ENCODE measurements around the gene SPIN4. TPM values are rescaled to one million over a fixed set of nuclear protein-coding genes. Genes with fewer than 3 reads are reported as not detected.
"Not testable (repeated sequence)": the region's sequence is repeated elsewhere in the genome, so short reads cannot be mapped to it uniquely, and the experiment has no call there.

SPIN4 gene
- total RNA-seq, 1 experiment from 2014 or later, result 23.3 TPM

DNA sequence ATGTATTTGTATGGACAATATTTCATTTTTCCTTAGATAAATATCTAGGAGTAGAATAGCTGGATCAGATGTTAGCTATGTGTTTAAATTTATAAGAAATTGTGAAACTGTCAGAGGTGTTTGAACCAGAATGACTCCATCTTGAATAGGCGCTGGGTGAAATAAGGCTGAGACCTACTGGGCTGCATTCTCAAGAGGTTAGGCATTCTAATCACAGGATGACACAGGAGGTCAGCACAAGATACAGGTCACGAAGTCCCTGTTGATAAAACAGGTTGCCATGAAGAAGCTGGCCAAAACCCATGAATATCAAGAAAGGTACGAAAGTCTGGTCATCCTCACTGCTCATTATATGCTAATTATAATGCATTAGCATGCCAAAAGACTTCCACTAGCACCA lies 36.3 kb upstream of the SPIN4 start:
- no peak overlapping the region for H4K8ac ChIP-seq (replicated peaks; ENCODE audit: insufficient read length, low read depth, low read length)
- H3K4me3 Mint-ChIP-seq, result no peak overlapping the region
- no peak overlapping the region for H3K27ac Mint-ChIP-seq
- no peaks in the 10 kb centered on the region for H3K79me1 ChIP-seq (ENCODE audit: insufficient read depth, low read depth, low read length, poor library complexity, severe bottlenecking)
- peaks cover 10 to 13% of the 10 kb centered on the region in 2 experiments for H3K4me1 Mint-ChIP-seq
- peaks cover 40 to 41% of the 10 kb centered on the region in 2 experiments for H3K9me3 Mint-ChIP-seq
- H3K23me2 ChIP-seq (ENCODE audit: insufficient read length, low read depth, low read length, poor library complexity, severe bottlenecking), result no peaks in the 10 kb centered on the region
- no peak overlapping the region for H3K9ac ChIP-seq (ENCODE audit: extremely low read depth, insufficient read length, low read length)
- no peak overlapping the region for H3K14ac ChIP-seq (ENCODE audit: insufficient read depth, low read length)
- WGBS (ENCODE audit: extremely low coverage, insufficient read length, low lambda C conversion rate), result no CpG with 5 or more reads among the region's 3 CpGs
- no peak overlapping the region for H2BK12ac ChIP-seq (ENCODE audit: insufficient read length, low read depth, low read length)
- H4K91ac ChIP-seq (ENCODE audit: insufficient read length, low read depth, low read length), result no peak overlapping the region
- no peak for DNase-seq
- no peak overlapping the region for H3K27ac ChIP-seq (ENCODE audit: insufficient read length, low read depth, low read length)
- H2BK120ac ChIP-seq (ENCODE audit: low read depth, low read length, poor library complexity, severe bottlenecking), result no peak overlapping the region
- H3K4me2 ChIP-seq (ENCODE audit: insufficient read depth, insufficient read length, low read length), result no peak overlapping the region
- no peak overlapping the region for H2BK20ac ChIP-seq (ENCODE audit: low read depth, low read length, poor library complexity, severe bottlenecking)
- TF ChIP-seq CTCF (conservative IDR thresholded peaks at IDR 0.05), result no peak
- H3K18ac ChIP-seq (ENCODE audit: insufficient read length, low read depth, low read length), result no peak overlapping the region
- no peaks in the 10 kb centered on the region; the same call in 1 of the 2 replicates for H3K4me1 ChIP-seq (ENCODE audit: insufficient read depth, low read length)
- no peak overlapping the region for H3T11ph ChIP-seq (ENCODE audit: low read length)
- no peaks in the 10 kb centered on the region for H3K27me3 Mint-ChIP-seq (ENCODE audit: low read depth)
- no peak overlapping the region for H3K56ac ChIP-seq (ENCODE audit: insufficient read length, low read depth, low read length)
- H2AK5ac ChIP-seq (ENCODE audit: insufficient read length, low read length), result no peak overlapping the region
- H4K5ac ChIP-seq (ENCODE audit: insufficient read length, low read depth, low read length), result no peak overlapping the region
- no peaks in the 10 kb centered on the region for H3K9me3 ChIP-seq (ENCODE audit: control insufficient read depth, low read depth, low read length)
- H3K27me3 ChIP-seq (ENCODE audit: insufficient read depth, low read length), result no peaks in the 10 kb centered on the region
- H3K36me3 Mint-ChIP-seq (ENCODE audit: insufficient read depth in 1 of 3, low read depth in 3 of 3), result peaks cover 4 to 7% (median 7%) of the 10 kb centered on the region in 3 experiments; a peak in 5 of 7 replicates
- H3K4ac ChIP-seq (ENCODE audit: low read depth, low read length), result no peak overlapping the region
- H2AFZ ChIP-seq (ENCODE audit: low read length), result no peak overlapping the region
- no peak overlapping the region for H3K23ac ChIP-seq (ENCODE audit: insufficient read length, low read depth, low read length)
- no peak overlapping the region for H2BK15ac ChIP-seq (ENCODE audit: low read depth, low read length)
- H3K79me2 ChIP-seq (ENCODE audit: insufficient read depth, low read length), result no peaks in the 10 kb centered on the region
- no peak overlapping the region for H2BK5ac ChIP-seq (ENCODE audit: insufficient read length, low read length)
- H4K20me1 ChIP-seq (ENCODE audit: control insufficient read depth, insufficient read depth, insufficient read length), result no peaks in the 10 kb centered on the region

DNA sequence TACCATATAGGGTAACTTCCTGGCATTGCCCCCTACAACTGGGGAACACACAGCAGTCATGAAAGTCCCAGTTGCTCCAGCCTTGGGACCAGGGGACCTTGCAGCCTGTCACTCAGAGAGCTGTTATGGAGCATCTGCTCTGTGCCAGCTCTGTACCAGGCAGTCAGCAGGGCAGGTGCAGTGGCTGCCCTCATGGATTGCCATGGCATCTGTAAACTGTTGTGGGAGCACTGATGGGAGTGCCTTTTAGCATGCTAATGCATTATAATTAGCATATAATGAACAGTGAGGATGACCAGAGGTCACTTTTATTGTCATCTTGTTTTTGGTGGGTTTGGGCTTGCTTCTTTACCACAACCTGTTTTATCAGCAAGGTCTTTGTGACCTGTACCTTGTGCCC lies 33.1 kb upstream of the SPIN4 start:
- not testable (repeated sequence) for H3T11ph ChIP-seq (ENCODE audit: low read length); H3K18ac ChIP-seq (ENCODE audit: insufficient read length, low read depth, low read length); H3K23ac ChIP-seq (ENCODE audit: insufficient read length, low read depth, low read length); H3K9ac ChIP-seq (ENCODE audit: extremely low read depth, insufficient read length, low read length); H3K36me3 Mint-ChIP-seq (ENCODE audit: insufficient read depth in 1 of 3, low read depth in 3 of 3); H3K27me3 ChIP-seq (ENCODE audit: insufficient read depth, low read length); H4K20me1 ChIP-seq (ENCODE audit: control insufficient read depth, insufficient read depth, insufficient read length); H4K91ac ChIP-seq (ENCODE audit: insufficient read length, low read depth, low read length); H3K14ac ChIP-seq (ENCODE audit: insufficient read depth, low read length); H2BK5ac ChIP-seq (ENCODE audit: insufficient read length, low read length); DNase-seq; H3K79me1 ChIP-seq (ENCODE audit: insufficient read depth, low read depth, low read length, poor library complexity, severe bottlenecking); H3K56ac ChIP-seq (ENCODE audit: insufficient read length, low read depth, low read length); H2BK20ac ChIP-seq (ENCODE audit: low read depth, low read length, poor library complexity, severe bottlenecking); H3K4me2 ChIP-seq (ENCODE audit: insufficient read depth, insufficient read length, low read length); H2BK15ac ChIP-seq (ENCODE audit: low read depth, low read length); H2AK5ac ChIP-seq (ENCODE audit: insufficient read length, low read length); H4K8ac ChIP-seq (replicated peaks; ENCODE audit: insufficient read length, low read depth, low read length); H3K27ac ChIP-seq (ENCODE audit: insufficient read length, low read depth, low read length); H4K5ac ChIP-seq (ENCODE audit: insufficient read length, low read depth, low read length); H3K9me3 ChIP-seq (ENCODE audit: control insufficient read depth, low read depth, low read length); H3K27ac Mint-ChIP-seq; H3K4me3 Mint-ChIP-seq; H2AFZ ChIP-seq (ENCODE audit: low read length); H3K4me1 ChIP-seq (ENCODE audit: insufficient read depth, low read length); H3K23me2 ChIP-seq (ENCODE audit: insufficient read length, low read depth, low read length, poor library complexity, severe bottlenecking); H2BK12ac ChIP-seq (ENCODE audit: insufficient read length, low read depth, low read length); H2BK120ac ChIP-seq (ENCODE audit: low read depth, low read length, poor library complexity, severe bottlenecking); H3K4ac ChIP-seq (ENCODE audit: low read depth, low read length); H3K79me2 ChIP-seq (ENCODE audit: insufficient read depth, low read length); H3K27me3 Mint-ChIP-seq (ENCODE audit: low read depth)
- Mint-ChIP-seq H3K9me3 (peaks cover 36 to 38% of the 10 kb centered on the region in 2 experiments), H3K4me1 (peaks cover 13 to 16% of the 10 kb centered on the region in 2 experiments)

Data from H9 (cell line).